IPS-20b (cell line): Measurements from ENCODE around the gene NTMT1.

Experiments
- H3K27ac ChIP-seq: one replicate; pipeline ENCODE4 v1.5.1; 2013; ENCODE audit warnings: low read length
- H3K27me3 ChIP-seq: 2 replicates; pipeline ENCODE4 v1.6.1; 2013; ENCODE audit warnings: mild to moderate bottlenecking, low read length, inconsistent platforms; ENCODE audit not compliant: insufficient read depth
- H3K36me3 ChIP-seq: 2 replicates; pipeline ENCODE4 v1.6.1; 2013; ENCODE audit warnings: low read depth, mild to moderate bottlenecking, inconsistent platforms, low read length, moderate library complexity; ENCODE audit not compliant: insufficient read depth
- H3K4me1 ChIP-seq: 2 replicates; pipeline ENCODE4 v1.6.1; 2013; ENCODE audit warnings: mild to moderate bottlenecking, control low read depth, inconsistent platforms, low read length, moderate library complexity; ENCODE audit not compliant: insufficient read depth
- H3K4me3 ChIP-seq: 2 replicates; pipeline ENCODE4 v1.5.1; 2013; ENCODE audit warnings: mild to moderate bottlenecking, low read length, inconsistent platforms
- H3K9ac ChIP-seq: 2 replicates; pipeline ENCODE4 v1.6.1; 2013; ENCODE audit warnings: low read depth, mild to moderate bottlenecking, inconsistent platforms, low read length, moderate library complexity
- H3K9me3 ChIP-seq: 2 replicates; pipeline ENCODE4 v1.6.1; 2013; ENCODE audit warnings: mild to moderate bottlenecking, low read depth, low read length, inconsistent platforms; ENCODE audit not compliant: insufficient read depth

The NTMT1 gene

DNA sequence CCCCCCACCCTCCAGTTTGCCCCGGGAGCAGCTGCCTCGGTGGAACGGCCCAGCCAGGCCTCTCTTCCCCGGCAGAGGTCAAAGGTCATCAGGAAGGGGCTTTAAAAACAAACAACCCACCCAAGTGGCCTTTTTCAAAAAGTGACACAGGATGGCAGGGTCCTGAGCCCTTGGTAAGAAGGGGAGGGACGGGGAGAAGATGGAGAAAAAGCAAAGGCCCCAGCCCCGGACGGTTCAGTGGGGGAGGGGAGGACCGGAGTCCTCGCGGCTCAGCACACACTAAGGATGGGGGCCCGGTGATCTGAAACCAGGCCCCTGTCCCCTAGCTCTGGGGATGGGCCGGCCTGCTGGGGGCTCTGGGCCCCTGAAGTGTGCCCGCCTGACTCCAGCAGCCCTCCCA is 40.6 kb downstream of the NTMT1 start:
- H3K4me1 ChIP-seq, result no peaks in the 10 kb centered on the region
- peaks cover 48% of the 10 kb centered on the region for H3K27me3 ChIP-seq
- H3K9me3 ChIP-seq, result no peaks in the 10 kb centered on the region
- H3K27ac ChIP-seq, result no peak overlapping the region
- no peak overlapping the region for H3K9ac ChIP-seq
- no peaks in the 10 kb centered on the region for H3K36me3 ChIP-seq
- peak overlapping the region; percentile 54; the same call in 1 of the 2 replicates for H3K4me3 ChIP-seq

DNA sequence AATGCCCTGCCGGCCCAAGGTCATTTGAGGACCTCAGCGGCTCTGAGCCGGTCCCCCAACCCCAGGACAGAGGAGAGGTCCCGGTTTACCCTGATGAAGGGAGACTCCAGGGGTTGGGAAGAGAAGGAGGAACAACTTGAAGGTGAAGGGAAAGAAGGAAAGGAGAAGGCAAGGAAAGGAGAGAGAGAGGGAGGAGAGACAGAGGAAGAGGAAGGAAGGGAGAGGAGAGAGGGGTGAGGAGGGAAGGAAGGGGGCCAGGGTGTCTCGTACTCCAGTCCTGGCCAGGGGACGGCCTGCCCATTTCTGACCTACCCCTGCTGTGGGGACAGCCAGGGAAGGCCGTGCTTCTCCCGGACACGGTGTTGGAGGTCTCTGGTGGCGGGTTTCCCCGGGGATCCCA is 41.4 kb downstream of the NTMT1 start:
- peaks cover 48% of the 10 kb centered on the region for H3K27me3 ChIP-seq
- H3K9ac ChIP-seq, result no peak overlapping the region; the same call in 1 of the 2 replicates
- no peaks in the 10 kb centered on the region for H3K36me3 ChIP-seq
- H3K4me3 ChIP-seq, result no peak overlapping the region
- no peak overlapping the region for H3K27ac ChIP-seq
- H3K4me1 ChIP-seq, result no peaks in the 10 kb centered on the region
- H3K9me3 ChIP-seq, result no peaks in the 10 kb centered on the region

DNA sequence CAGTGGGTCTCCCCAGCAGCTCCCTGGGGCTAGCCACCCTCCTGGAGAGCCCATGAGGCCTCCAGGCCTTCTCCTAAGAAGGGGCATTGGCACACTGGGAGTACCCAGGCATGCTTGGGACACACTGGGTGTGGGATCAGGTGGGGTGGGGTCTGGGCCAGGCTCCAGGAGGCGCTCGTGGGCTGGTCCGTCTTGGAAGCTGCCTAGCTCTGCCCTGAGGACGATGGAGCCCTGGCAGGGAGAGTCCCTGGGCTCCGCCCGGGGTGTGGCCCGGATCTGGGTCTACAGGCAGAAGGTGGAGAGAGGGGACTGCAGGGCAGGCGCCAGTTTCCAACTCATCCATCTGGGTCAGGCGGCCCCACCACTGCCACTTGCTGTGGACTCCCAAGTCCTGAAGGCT is 41.9 kb downstream of the NTMT1 start:
- Histone ChIP-seq H3K9me3 (no peaks in the 10 kb centered on the region), H3K36me3 (no peaks in the 10 kb centered on the region), H3K4me1 (no peaks in the 10 kb centered on the region), H3K9ac (no peak overlapping the region), H3K27me3 (peaks cover 43% of the 10 kb centered on the region), H3K4me3 (no peak overlapping the region), H3K27ac (no peak overlapping the region)

DNA sequence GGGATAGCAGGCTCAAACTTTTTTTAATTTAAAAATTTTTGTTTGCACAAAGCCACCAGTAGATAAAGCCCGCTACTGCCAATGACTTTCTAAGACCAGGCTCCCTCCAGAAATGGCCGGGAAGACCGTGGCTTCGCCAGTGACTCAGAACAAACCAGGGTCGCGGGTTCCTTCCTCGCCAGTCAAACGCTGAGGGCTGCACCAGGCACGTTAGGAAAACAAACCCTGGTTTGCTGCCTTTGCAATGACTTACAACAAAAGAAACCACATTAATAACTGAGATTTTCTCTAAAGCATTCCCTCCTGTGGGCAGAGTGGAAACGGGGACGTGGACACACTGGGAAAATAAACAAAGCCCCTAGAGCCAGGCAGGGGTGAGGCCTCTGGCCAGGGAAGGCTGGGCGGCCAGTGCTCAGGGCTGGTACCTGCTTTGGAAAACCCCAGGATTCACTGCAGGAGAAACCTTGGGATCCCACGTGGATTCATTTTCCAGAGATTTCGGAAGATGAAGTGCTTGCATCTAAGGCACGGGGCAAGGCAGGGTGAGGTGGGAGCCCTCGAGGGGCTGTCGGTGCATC is 43.3 kb downstream of the NTMT1 start:
- Histone ChIP-seq H3K36me3 (no peaks in the 10 kb centered on the region), H3K27ac (no peak overlapping the region), H3K9me3 (no peaks in the 10 kb centered on the region), H3K4me3 (no peak overlapping the region), H3K27me3 (peaks cover 31% of the 10 kb centered on the region), H3K9ac (no peak overlapping the region), H3K4me1 (no peaks in the 10 kb centered on the region)

DNA sequence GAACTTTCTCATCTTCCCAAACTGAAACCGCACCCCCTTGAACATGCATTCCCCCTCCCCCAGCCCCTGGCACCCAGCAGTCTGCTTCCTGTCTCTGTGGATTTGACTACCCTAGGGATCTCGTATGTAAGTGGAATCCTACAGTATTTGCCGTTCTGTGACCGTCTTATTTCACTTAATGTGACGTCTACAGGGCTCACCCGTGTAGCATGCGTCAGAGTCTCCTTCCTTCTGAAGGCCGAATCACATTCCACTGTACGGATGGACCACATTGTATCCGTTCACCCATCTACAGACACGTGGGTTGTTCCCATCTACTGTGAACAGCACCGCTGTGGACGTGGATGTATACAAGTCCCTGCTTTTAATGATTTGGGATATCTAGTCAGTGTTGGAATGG is 44.0 kb downstream of the NTMT1 start:
- no peaks in the 10 kb centered on the region for H3K4me1 ChIP-seq
- no peaks in the 10 kb centered on the region for H3K9me3 ChIP-seq
- no peak overlapping the region for H3K9ac ChIP-seq
- peaks cover 24% of the 10 kb centered on the region for H3K27me3 ChIP-seq
- no peak overlapping the region for H3K4me3 ChIP-seq
- no peaks in the 10 kb centered on the region for H3K36me3 ChIP-seq
- no peak overlapping the region for H3K27ac ChIP-seq

DNA sequence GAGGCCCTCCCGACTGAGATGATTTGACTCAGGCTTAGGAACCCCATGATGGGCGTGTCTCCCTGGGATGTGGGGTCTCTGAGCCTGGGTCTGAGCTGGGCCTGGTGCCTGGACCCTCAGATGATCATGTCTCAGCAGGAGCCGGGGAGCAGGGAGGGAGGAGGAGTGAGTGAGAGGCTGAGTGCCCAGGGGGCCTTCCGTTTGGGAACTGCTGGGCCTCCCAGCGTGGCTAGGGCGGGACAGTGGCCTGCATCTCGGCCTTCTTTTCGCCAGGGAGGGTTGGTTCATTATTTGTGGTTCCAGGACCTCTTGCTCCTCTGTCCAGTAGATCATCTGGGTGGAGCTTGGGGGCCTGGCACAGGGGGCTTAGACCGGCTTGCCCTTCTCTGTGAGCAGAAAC is 45.1 kb downstream of the NTMT1 start:
- H3K27ac ChIP-seq, result no peak overlapping the region
- H3K4me1 ChIP-seq, result no peaks in the 10 kb centered on the region
- no peak overlapping the region for H3K4me3 ChIP-seq
- H3K36me3 ChIP-seq, result no peaks in the 10 kb centered on the region
- H3K27me3 ChIP-seq, result peaks cover 16% of the 10 kb centered on the region
- H3K9me3 ChIP-seq, result no peaks in the 10 kb centered on the region
- no peak overlapping the region for H3K9ac ChIP-seq

DNA sequence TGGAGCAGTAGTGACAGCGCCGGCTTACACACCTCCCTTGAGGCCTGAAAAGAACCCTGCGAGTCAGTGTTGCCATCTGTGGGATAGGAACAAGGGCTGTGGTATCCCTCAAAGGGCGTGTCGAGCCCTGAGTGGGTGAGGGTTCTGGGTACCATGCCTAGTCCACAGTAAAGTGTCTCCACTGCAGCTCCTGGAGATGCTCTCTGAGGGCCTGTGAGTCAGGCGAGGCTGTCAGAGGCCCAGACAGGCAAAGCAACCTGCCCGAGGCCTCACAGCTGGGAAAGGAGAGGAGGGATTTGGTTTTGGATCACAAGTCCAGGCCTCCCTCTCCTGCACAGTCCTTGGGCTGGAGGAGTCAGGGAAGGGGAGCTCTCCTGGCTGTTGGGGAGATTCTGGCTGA is 45.6 kb downstream of the NTMT1 start:
- H3K27me3 ChIP-seq, result peaks cover 12% of the 10 kb centered on the region
- no peaks in the 10 kb centered on the region for H3K9me3 ChIP-seq
- H3K36me3 ChIP-seq, result no peaks in the 10 kb centered on the region
- no peak overlapping the region for H3K27ac ChIP-seq
- no peak overlapping the region for H3K9ac ChIP-seq
- no peak overlapping the region for H3K4me3 ChIP-seq
- H3K4me1 ChIP-seq, result no peaks in the 10 kb centered on the region

DNA sequence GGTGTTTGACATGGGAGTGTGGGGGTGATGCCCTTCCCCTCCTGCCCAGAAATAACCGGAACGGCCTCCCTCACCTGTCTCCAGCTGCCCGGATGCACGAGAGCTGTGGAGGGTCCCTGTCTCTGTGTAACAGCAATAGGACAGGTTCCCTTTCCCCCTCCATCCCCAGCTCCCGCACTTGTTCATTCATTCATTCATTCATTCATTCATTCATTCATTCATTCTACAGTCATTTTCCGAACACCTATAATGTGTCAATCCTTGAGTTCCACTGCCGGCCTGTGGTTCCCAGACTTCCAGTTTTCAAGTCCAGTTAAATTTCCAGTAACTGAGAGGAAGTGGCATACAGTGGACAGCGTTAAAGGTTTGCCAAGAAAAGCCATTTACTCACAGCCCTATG is 46.7 kb downstream of the NTMT1 start:
- no peak overlapping the region for H3K27ac ChIP-seq
- no peaks in the 10 kb centered on the region for H3K9me3 ChIP-seq
- H3K36me3 ChIP-seq, result no peaks in the 10 kb centered on the region
- H3K4me1 ChIP-seq, result no peaks in the 10 kb centered on the region
- H3K4me3 ChIP-seq, result no peak overlapping the region
- peaks cover 1% of the 10 kb centered on the region; the same call in 1 of the 2 replicates for H3K27me3 ChIP-seq
- H3K9ac ChIP-seq, result no peak overlapping the region

DNA sequence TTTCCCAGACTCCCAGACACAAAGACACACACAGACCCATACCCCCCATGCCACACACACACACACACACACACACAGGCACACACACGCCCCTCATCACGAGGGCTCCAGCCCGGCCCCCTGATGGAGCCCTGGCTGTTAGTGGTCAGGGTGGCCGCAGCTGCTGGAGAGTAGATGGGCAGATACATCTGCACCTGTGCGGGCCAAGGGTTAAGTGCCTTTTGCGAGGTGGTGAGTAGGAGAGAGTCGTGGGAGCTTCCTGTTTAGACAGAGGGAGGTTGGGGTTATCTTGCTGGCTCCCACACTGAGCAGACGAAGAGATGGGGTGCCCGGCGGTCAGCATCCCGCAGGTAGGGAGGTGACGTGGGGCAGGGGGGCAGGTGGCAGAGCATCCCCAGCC is 47.6 kb downstream of the NTMT1 start:
- H3K27me3 ChIP-seq, result no peaks in the 10 kb centered on the region
- no peak overlapping the region for H3K27ac ChIP-seq
- H3K4me1 ChIP-seq, result no peaks in the 10 kb centered on the region
- no peaks in the 10 kb centered on the region for H3K9me3 ChIP-seq
- no peak overlapping the region for H3K4me3 ChIP-seq
- H3K36me3 ChIP-seq, result no peaks in the 10 kb centered on the region
- no peak overlapping the region for H3K9ac ChIP-seq

DNA sequence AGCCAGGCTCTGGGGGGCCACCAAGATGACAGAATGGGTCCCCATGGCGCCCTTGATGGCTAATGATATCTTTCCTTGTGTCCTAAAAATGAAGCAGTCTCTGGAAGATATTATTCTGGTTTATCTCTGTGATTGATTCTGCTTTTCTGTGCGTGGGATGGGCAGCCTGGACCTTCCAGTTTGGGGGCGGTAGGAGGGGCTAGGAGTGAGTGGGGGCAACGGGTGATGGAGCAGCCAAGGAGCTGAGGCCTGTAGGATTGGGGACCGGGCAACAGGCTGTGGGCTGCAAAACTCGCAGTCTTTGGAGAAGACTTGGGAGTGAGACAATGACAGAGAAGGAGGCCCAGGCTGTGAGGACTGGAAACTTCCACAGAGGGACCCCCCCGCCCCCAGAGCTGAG is 48.3 kb downstream of the NTMT1 start:
- Histone ChIP-seq H3K9me3 (no peaks in the 10 kb centered on the region), H3K27me3 (no peaks in the 10 kb centered on the region), H3K27ac (no peak overlapping the region), H3K4me1 (no peaks in the 10 kb centered on the region), H3K4me3 (no peak overlapping the region), H3K36me3 (no peaks in the 10 kb centered on the region), H3K9ac (no peak overlapping the region)

DNA sequence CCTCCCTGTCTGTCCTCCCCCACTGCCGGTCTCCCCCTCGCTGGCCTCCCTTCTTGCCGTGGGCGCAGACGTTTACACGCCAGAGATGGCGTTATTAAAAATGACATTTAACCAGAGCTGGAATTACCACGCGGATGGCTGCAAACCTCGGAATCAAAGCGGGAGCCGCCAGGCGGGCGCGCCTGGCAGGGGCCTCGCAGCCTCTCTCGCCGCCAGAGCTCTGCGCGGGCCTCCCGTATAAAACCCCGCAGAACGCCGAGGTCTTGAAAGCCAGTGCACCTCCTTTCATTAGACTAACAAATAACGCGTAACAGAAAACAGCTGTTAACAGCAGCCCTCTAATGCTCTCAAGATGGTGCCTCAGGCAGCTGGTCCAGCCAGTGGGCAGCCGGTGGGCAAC is 49.7 kb downstream of the NTMT1 start:
- Histone ChIP-seq H3K4me1 (no peaks in the 10 kb centered on the region), H3K27ac (no peak overlapping the region), H3K36me3 (no peaks in the 10 kb centered on the region), H3K9me3 (no peaks in the 10 kb centered on the region), H3K9ac (no peak overlapping the region), H3K4me3 (no peak overlapping the region), H3K27me3 (no peaks in the 10 kb centered on the region)

DNA sequence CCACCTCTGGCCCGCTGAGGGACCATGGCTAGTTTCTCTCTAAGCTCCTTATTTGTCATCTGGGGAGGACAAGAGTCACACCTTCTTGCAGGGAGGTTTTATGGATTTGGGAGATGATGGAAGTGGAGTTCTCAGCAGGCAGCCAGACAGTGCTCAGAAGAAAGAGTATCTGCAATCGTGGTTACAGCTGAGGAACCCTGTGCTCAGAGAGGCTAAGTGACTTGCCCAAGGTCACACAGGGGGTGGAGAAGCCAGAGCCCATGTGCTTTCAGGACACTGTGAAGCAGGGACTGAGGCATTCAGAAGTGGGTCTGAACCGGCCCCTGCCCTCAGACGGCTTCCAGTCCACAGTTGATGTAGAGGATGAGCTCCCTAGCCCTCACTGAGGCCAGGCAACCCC is 50.3 kb downstream of the NTMT1 start:
- Histone ChIP-seq H3K9me3 (no peaks in the 10 kb centered on the region), H3K27ac (no peak overlapping the region), H3K27me3 (no peaks in the 10 kb centered on the region), H3K4me3 (no peak overlapping the region), H3K36me3 (no peaks in the 10 kb centered on the region), H3K9ac (no peak overlapping the region), H3K4me1 (no peaks in the 10 kb centered on the region)

DNA sequence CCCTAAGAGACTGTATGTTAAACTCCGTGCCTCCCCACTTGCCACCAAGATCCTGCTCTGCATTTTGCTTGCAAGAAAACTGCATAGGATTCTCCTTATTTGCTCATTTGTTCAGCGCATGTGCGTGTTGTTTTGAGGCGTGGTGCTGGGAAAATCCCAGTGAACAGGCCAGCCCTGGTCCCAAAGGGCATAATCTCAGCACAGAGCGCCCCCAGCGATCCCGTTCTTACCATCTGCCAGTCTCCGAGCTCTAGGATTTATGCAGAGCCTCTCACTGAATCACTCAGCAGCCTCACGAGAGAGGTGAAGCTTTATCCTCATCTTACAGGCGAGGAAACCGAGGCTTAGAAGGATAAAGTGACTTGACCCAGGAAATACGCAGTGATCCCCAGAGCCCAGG is 51.0 kb downstream of the NTMT1 start:
- Histone ChIP-seq H3K4me1 (no peaks in the 10 kb centered on the region), H3K4me3 (no peak overlapping the region), H3K27me3 (no peaks in the 10 kb centered on the region), H3K36me3 (no peaks in the 10 kb centered on the region), H3K9ac (no peak overlapping the region), H3K9me3 (no peaks in the 10 kb centered on the region), H3K27ac (no peak overlapping the region)
